CD4-positive, alpha-beta T cell treated with Interleukin-15 for 4 hours (primary cell): ENCODE results near the gene ZSWIM7.

Experiments used
- DNase-seq: peaks from one replicate; pipeline ENCODE4 v3.0.0-alpha.2; 2020; ENCODE audit warnings: low spot score

The ZSWIM7 gene

DNA sequence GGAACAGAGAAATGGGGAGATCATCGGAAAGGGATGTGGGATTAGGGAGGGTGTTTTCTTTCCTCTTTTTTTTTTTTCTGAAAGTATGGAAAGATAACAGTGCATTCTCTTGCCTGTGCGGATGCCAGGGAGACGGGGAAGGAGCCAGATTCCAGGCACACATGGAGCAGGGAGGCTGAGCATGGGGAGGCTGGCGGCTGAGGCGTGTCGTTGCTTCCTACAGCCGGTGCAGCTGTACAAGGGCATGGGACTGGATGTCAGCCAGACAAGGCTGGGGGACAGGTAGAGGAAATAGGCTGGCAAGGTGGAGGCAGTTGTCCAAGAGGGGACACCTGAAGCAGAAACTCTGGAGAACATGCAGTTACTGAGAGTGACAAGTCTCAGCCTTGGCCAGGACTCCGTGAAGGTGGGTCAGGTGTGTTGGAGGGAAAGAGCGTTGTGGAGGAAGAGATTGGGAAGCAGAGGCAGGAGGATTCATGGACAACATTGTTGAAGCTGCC, 71.2 kb downstream of the ZSWIM7 start:
- DNase-seq, result no peak
